Measurements from ENCODE around the gene CCDC106.

GRCh38 chr19:55601084-55601483 is 46.9 kb upstream of the CCDC106 start:
- TF ChIP-seq, protein P1, sequence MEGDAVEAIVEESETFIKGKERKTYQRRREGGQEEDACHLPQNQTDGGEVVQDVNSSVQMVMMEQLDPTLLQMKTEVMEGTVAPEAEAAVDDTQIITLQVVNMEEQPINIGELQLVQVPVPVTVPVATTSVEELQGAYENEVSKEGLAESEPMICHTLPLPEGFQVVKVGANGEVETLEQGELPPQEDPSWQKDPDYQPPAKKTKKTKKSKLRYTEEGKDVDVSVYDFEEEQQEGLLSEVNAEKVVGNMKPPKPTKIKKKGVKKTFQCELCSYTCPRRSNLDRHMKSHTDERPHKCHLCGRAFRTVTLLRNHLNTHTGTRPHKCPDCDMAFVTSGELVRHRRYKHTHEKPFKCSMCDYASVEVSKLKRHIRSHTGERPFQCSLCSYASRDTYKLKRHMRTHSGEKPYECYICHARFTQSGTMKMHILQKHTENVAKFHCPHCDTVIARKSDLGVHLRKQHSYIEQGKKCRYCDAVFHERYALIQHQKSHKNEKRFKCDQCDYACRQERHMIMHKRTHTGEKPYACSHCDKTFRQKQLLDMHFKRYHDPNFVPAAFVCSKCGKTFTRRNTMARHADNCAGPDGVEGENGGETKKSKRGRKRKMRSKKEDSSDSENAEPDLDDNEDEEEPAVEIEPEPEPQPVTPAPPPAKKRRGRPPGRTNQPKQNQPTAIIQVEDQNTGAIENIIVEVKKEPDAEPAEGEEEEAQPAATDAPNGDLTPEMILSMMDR (IDR thresholded peaks at IDR 0.05), result no peak
- TF ChIP-seq POLR2A (IDR thresholded peaks at IDR 0.05), result no peak
